MV-4-11 (cell line): ENCODE data around the gene DNAJC8.

Experiments used
- DNase-seq: peaks from one replicate; lab custom pipeline; 2025; lab: John Stamatoyannopoulos, UW

Gene DNAJC8

DNA sequence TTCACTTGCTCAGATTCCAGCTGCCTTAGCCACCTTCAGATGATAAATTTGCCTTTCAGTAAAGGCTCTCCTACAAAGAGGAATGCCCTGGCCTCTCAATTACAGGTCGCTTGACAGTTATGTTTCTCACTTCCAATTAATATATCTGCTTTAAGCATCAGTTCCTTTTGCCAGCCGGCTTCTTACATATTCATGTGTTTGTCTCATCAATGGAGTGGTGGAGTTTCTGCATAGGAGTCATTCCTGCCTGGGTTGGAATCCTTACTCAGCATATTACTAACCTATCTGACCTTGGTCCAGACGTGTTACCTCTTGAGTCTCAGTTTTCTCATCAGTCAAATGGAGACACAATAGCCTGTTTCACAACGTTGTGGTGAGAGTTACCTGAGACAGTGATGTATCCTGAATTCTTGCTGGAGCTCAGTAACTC is 17.1 kb upstream of the DNAJC8 start:
- DNase-seq = no peak

DNA sequence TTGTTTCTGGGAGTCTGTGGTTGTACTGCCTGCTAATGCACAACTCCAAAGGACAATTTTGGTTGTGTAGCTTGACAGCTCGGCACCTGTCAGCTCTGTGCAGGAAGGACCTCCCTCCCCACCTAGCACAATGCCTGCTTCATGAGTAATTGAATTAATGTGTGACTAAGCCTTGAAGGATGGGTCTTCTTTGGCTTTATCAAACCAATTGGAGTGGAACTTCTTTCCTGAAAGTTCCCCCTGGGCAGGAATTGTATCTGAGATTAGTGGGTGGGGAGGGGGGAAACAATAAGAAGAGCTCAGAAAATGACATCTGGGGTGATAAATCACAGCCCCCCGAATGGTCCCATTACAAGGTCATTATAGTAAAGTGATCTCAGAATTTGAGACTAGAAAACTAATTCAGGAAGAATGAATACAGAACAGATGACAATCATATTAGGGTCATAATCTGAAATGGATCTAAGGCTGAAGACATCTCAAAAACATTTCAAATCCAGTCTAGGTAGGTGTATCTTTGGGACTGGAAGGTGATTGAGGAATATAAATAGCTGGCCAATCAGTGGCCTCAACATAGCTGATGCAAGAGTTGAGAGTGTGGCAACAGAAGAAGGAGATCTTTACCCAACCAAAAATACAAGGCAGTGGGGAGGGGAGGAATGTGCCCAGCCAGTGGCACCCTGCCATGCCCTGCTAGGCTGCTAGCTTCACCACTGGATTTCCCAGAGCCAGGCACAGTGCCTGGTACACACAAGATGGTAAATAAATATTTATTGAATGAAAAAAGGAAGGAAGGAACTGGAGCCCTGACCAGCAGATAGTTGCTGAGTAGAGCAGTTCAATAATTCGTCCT is 16.4 kb upstream of the DNAJC8 start:
- peak; percentile 68 for DNase-seq

DNA sequence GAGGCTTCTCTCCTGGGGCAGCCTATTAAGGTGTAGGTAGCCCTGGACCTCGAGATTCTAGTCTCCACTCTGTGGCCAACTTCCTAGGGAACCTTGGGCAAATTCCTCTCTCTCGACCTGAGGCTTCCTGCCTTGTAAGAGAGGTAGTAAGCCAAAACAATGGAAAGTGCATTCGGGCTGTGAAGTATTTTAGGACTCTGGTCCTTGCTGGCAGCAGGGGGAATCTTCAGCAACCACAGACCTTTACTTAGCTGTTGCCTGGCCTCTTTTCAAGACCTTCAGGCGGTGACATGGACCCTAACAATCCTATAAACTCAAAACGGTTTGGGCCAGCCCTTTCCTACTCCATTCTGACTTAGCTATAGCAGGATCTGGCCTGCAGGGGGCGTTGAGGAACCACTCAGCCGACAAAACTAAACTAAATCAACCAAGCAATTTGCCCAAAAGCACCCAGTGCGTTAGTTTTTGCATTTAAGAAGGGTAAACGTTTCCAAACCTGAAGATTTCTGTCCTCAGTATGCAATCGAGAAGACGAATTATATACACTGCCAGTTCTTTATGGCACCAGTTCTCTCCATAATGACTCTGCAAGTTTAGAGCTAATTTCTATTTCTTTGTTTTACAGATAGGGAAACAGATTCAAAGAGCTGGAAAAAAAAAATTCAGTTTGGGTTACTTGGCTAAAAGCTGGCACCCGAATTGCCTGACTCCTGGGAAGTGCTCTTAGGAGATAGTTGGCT is 15.6 kb upstream of the DNAJC8 start:
- peak; percentile 70 for DNase-seq

DNA sequence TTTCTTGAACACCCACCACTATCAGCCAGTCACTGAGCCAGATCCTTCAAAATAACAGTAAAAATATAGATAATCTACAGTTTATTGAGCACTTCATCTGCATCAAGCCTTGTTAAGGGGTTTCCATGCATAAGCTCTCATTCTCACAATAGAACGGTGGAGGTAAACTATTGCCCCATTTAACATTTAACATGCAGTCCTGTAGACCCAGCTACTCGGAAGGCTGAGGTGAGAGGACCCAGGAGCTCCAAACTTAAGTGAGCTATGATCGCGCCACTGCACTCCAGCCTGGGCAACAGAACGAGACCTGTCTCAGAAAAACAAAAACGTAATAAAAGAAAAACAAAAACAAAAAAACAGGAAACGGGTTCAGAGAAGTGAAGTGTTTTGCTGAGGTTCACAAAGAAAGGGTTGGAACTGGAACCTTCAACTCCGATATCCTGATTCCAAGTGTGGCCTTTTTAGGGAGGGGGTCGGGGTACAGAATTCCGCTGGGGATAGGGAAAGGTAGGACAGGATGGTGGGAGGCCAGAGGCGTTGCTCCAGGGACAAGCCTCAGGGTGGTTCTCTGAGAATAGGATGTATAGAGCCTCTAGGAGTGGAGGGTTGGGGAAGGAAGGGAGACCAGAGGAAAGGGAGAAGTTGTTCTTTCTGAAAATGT is 14.9 kb upstream of the DNAJC8 start:
- DNase-seq = no peak

DNA sequence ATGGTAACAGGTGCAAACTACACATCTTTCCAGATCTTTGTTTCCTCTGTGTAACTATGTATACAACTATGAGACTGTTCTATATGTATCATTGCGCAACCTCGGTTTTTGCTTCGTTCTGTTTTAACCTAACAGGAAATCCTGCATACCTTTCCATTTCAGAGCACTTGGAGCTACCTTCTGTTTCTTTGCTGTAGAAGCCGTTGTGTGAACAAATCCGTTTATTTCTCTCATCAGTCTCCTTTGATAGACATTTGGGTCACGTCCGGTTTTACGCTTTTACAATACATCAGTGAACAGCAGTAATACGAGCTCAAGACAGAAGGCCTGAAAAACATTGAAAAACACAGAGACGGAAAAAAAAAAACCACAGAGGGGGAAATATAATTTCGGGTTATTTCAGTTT is 13.6 kb upstream of the DNAJC8 start:
- DNase-seq = peak; percentile 74

DNA sequence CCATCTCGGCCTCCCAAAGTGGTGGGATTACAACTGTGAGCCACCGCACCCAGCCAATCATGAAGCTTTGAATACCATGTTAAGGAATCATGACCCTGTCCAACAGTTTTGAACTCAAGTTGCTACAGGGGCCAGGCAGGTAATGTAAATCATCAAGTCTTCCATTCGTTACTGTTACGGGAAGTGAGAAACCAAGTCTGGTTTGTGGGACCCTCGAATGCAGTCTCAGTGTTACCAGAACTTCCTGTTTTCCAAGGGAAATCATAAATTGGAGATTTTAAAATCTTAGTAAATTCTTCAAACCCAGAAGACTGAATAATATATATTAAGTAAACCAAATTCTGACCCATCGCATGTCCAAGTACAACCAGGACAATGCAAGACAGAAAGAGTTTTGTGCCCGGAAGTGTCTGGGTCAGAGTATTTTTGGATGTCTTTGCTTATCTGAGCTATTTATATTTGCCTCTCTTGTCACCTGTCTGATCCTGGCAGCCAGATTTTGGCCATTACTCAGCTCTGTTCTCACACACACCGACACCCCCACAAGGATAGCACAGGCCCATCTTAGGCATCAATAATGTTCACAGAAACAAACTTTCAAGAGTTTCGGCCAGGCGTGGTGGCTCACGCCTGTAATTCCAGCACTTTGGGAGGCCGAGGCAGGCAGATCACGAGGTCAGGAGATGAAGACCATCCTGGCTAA is 11.9 kb upstream of the DNAJC8 start:
- DNase-seq = peak; percentile 61

DNA sequence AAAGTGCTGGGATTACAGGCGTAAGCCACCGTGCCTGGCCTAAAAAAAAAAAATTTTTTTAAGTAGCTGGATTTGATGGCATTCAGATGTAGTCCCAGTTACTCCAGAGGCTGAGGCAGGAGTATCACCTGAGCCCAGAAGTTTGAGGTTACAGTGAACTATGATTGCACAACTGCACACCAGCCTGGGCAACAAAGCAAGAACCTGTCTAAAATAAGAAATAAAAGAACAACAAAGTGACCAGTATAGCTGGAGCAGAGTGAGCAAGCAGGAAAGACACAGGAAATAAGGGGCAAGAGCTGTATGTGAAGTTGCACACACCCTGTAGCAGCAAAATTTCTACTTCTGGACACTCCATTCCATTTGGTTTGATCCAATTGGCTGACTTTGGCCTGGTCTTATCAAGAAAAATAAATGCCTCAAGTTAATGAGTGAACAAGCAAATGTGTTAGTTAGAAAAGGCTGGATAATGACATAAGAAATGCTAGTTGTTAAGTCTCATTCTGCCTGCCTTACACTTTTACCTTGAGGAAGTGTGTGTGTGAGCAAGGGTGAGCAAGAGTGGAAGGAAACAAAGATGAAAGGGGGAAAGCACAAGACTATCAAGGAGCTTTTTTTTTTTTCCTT is 11.0 kb upstream of the DNAJC8 start:
- no peak for DNase-seq

DNA sequence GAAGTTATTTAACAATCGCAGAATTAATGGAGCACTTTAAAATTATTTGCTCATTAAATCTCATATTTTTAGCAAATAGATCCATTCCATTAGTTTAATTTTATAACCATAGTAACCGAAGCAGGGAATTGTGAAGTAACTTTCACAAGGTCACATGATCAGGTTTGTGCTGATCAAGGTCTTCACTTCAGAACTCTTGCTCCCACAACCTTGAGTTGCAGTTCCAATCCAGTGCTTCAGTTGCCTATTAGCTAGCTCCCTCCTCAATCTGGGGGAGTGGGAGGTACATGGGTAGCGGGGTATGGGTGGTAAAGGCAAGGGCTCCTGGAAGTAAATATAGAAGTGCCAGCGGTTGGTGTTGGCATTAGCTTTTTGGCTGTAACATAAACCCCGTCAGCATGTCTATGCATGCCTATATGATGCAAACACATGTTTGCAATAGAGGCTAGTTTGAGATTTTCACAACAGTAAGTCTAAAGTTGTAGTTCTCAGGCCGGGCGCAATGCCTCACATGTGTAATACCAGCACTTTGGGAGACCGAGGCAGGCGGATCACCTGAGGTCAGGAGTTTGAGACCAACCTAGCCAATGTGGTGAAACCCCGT is 8.9 kb upstream of the DNAJC8 start:
- DNase-seq = no peak

DNA sequence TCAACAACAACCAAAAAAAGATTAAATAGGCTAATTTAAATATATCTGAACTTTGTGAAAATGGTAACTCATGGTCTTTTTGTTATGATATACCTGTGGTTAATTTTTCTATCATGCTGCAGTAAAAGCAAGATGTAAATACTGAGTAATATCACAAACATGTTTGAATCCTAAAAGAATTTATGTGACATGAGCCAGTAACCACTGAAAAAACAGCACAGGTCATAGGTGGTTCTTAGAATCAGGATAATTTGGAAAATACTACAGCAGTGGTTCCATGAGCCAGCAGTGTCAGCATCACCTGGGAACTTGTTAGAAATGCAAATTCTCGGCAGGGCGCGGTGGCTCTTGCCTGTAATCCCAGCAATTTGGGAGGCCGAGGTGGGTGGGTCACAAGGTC is 7.2 kb upstream of the DNAJC8 start:
- no peak for DNase-seq

DNA sequence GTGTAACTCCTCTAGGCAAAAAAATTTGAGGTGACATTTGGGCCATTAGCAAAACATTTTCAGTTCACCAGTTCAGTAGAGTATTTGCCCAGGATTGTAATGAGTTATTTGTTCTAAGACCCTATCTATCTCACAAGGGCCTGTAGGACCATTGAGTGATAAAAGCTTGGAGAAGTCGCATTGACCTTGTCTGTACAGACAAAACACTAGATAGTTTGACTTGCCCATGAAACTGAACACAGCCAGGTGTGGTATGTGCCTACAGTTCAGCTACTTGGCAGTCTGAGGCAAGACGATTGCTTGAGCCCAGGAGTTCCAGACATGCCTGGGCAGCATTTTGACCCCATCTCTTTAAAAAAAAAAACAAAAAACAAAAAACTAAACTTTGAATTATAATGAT is 6.2 kb upstream of the DNAJC8 start:
- no peak for DNase-seq

DNA sequence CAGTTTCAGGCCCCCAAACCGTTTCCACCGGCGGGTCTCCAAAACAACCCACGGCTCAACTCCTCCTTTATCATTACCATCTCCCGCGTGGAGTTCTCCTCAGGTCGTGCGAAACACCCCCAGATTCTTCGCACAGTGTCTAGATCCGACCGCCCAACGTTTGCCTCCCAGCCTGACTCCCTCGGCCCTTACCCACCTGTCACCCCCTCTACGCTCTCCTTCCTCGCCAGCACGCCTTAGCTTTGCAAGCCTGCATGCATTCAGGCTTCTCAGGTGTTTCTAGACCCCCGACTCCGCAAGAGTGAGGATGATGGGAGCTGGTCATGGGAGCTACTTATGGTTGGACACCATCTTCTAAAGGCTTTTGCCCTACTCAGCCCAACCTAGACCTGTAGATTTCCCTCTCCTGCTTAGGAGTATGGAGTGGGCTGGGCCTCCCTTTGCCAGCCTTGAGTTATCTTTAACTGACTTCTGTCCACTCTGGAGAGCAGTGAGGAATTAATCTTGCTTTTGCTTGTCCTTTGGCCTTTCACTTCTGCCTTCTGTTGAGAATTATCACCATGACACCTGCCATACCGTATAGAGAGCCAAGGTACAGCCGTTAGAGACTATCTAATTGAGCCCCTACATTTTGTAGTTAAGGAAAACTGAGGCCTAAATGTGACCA is 4.0 kb upstream of the DNAJC8 start:
- DNase-seq = no peak

DNA sequence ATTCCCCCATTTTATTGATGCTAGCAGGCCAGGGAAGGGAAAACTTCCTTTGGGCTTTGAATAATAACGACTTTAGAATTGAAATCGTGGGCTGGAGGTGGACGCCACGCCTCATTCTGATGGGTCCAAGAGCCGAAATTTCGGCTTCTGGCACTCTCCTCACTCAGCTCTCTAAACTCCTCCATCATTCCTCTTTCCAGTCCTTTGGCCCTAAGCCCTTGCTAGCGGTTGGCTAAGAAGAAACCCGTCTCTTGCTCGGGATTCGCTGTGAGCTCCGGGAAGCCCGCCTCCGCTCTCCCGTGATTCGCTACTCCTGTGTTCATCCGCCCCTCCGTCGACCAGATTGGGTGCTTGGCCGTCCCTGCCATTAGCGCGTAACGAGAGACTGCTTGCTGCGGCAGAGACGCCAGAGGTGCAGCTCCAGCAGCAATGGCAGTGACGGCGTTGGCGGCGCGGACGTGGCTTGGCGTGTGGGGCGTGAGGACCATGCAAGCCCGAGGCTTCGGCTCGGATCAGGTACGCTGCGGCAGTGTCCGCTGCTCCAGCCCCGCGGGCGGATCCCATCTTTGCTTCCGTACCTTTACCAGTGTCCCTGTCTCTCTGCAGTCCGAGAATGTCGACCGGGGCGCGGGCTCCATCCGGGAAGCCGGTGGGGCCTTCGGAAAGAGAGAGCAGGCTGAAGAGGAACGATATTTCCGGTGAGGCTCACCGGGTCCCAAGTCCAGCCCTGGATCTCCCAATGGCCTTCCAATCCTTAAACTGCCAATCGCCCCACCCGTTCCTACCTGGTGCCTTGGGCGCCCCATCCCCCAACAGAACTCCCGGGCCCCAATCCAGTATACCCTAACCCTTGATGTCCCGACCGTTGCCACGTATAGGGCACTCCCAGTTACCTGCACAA is 3.2 kb upstream of the DNAJC8 start, which contains the start of gene ATP5IF1:
Gene ATP5IF1 (plus strand): TSS at position 370 of the 901 bp plus-strand sequence. CDS start 60 bp downstream, at position 430.
- DNase-seq = peak; percentile 98

DNA sequence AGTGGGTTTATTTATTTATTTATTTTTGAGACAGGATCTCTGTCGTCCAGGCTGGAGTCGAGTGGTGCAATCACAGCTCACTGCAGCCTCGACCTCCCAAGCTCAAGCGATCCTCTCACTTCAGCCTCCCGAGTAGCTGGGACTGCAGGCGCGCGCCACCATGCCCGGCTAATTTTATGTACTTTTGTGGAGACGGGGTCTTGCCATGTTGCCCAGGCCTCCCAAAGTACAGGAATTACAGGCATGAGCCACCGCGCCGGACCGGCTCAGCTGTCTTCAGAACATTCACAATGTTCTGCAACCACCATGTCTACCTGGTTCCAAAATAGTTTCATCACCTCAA is 406 bp upstream of the DNAJC8 start:
- no peak for DNase-seq

DNA sequence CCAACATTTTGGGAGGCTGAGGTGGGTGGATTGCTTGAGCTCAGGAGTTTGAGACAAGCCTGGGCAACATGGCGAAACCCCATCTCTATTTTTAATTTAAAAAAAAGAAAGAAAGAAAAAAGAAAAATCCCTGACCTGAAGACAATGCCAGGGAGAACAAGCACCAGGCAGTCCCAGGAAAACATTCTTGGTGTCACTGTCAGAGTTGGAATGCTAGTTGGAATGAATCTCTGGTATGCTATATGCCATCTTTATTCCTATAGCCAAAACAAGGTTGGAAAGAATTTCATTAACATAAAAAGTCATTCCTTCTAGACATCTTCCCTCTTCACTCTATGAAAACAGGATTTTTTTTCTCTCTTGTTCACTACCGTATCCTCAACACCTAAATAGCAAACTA is 2.8 kb downstream of the DNAJC8 start:
- DNase-seq = no peak

DNA sequence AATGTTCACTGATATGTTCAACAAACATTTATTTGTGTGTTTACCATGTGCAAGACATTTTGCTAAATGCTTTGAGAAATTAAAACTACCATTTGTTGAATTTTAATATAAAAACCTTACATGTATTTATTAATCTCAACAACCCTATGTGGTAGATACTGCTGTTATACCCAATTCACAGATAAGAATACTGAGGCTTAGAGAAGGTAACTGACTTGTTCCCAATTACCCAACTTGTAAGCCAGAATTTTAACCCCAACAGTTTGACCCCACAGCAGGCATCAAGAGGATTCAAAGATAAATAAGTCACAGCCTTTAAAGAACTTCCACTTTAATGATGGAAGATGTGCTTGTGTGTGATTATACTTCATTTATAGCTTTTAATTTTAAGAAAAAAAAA is 3.7 kb downstream of the DNAJC8 start:
- no peak for DNase-seq

DNA sequence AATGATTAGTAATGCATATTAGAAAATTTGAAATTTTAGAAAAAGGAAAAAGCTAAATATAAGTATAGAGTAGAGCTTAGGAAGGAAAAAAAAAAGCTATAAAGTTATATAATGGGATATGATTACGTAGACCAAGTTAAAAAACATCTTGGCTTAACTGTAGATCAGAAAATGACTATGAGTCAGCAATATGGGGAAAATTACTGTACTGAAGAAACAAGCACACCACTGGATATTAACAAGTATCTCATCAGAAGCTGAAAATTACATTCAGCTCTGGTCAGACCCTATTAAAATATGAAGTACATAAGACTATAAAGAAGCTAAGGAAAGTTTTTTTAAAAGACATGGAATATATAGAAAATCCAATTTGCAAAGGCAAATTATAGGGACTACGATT is 19.5 kb downstream of the DNAJC8 start:
- DNase-seq = no peak

DNA sequence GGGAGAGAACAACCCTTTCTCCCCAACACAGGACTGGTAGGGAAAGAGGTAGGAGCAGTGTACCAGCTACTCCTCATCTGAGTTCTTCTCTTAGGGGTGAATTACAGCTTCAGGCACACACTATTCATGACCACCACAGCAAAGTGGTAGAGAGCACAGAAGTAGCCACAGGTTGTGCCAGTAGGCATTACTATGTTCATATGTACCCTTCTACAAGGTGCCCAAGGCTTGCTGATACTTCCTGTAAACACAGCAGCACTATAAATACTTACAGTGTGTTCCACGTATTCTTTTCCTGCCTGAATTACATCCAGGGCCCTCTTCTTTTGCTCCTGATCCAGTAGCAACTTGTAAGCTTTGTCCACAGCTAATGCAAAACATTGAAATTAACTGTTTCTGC is 23.1 kb downstream of the DNAJC8 start:
- no peak for DNase-seq

DNA sequence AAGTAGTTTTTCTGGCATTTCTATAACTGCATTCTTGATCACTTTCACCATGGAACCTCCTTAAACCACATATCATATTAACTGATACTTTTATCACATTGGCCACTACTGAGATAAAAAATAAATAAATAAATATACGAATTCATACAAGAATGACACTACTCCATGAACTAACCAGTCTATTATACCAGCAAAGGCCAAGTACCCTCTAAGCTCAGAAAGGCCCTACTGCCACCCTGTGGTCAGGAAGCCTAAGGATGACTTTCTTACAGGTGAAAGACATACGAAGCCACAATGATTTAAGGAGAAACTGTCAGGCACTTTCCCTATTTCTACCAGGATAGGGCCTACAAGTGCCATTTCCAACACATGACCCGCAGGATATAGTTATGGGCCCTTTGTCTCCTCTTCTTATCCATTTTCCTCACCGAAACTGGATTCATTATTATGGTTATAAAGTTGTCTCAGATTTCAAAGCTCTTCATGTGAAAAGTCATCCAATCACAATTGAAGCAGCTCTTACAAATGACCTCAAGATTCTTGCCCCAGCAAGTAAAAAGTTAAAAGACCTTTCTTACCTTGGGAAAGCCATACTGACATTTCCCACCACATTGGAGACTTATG is 23.9 kb downstream of the DNAJC8 start:
- DNase-seq = peak; percentile 52

DNA sequence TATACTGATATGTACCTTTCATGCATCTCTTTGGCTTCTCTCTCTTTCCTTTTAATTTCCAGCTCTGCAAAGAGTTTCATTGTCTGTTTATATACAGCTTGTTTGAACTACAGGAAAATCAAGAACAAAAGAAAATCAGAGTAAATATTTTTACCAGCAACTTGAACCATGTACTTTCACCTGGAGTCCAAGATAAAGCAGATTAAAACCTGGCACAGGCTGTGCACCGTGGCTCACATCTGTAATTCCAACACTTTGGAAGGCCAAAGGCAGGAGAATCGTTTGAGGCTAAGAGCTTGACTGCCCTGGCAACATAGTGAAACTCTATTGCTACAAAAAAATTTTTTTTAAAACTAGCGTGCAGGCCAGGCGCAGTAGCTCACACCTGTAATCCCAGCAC is 27.6 kb downstream of the DNAJC8 start:
- DNase-seq = no peak
